CD4-positive, alpha-beta T cell (primary cell): ENCODE data around the gene HECTD4. TPM values are rescaled to one million over a fixed set of nuclear protein-coding genes. Genes with fewer than 3 reads are reported as not detected.
A peak's percentile ranks its signal among the peaks of the same experiment; 100 is the strongest.

ENCODE experiments used
- ATAC-seq: fragments of 200-7000 bp; cut with Tn5 transposase; one replicate; pipeline ENCODE4 v1.10.0; 2022; ENCODE audit warnings: mild to moderate bottlenecking; ENCODE audit not compliant: poor library complexity
- CTCF ChIA-PET: fragments of 350-600 bp; sonication (Branson Sonifier 250); formaldehyde crosslinking; loops from one replicate; lab custom pipeline; 2021; ENCODE audit warnings: antibody characterized with exemption, inconsistent platforms; lab: Charles Lee
- POLR2A ChIA-PET: fragments of 350-600 bp; sonication (Branson Sonifier 250); formaldehyde crosslinking; loops from one replicate; lab custom pipeline; 2021; ENCODE audit warnings: antibody characterized with exemption, inconsistent platforms; lab: Charles Lee
- DNase-seq, 14 experiments: peaks; one replicate each; pipeline ENCODE4 v3.0.0-alpha.2; 2013 to 2020; ENCODE audit warnings: mixed read lengths in 2 of 14
- H3K27ac ChIP-seq, 2 donors: one replicate each; pipeline versions ENCODE4 v1.5.1 to v1.7.0; 2013; ENCODE audit warnings: low read length in 2 of 2, low read depth in 1 of 2, mild to moderate bottlenecking in 1 of 2
- H3K27me3 ChIP-seq, 2 experiments: 1 replicate in 1 of 2; 2 replicates in 1 of 2; pipeline versions ENCODE4 v1.6.1 to v1.7.0; 2013; ENCODE audit warnings: low read length in 2 of 2, control low read depth in 1 of 2, mild to moderate bottlenecking in 1 of 2, moderate library complexity in 1 of 2; ENCODE audit not compliant: insufficient read depth in 2 of 2, control insufficient read depth in 1 of 2
- H3K36me3 ChIP-seq: one replicate; pipeline ENCODE4 v1.6.1; 2013; ENCODE audit warnings: low read length, control low read depth; ENCODE audit not compliant: insufficient read depth
- H3K4me1 ChIP-seq: one replicate; pipeline ENCODE4 v1.6.1; 2013; ENCODE audit warnings: low read length, control low read depth; ENCODE audit not compliant: insufficient read depth
- H3K4me3 ChIP-seq: one replicate; pipeline ENCODE4 v1.5.1; 2013; ENCODE audit warnings: mild to moderate bottlenecking, low read length, moderate library complexity
- H3K9me3 ChIP-seq, 2 experiments: 1 replicate in 1 of 2; 2 replicates in 1 of 2; pipeline versions ENCODE4 v1.6.1 to v1.7.0; 2013; ENCODE audit warnings: low read length in 2 of 2, mild to moderate bottlenecking in 2 of 2, control low read depth in 1 of 2, moderate library complexity in 1 of 2; ENCODE audit not compliant: control insufficient read depth in 1 of 2, insufficient read depth in 1 of 2
- H3K27ac Mint-ChIP-seq: one replicate; pipeline ENCODE4 v1.8.0; 2020; ENCODE audit warnings: mixed read lengths
- H3K27me3 Mint-ChIP-seq: one replicate; pipeline ENCODE4 v1.8.0; 2021; ENCODE audit warnings: mixed read lengths
- H3K36me3 Mint-ChIP-seq: one replicate; pipeline ENCODE4 v1.8.0; 2021; ENCODE audit warnings: low read depth, mixed read lengths
- H3K4me1 Mint-ChIP-seq: one replicate; pipeline ENCODE4 v1.8.0; 2021; ENCODE audit warnings: low read depth, mixed read lengths
- H3K4me3 Mint-ChIP-seq: one replicate; pipeline ENCODE4 v1.8.0; 2020; ENCODE audit warnings: mild to moderate bottlenecking, mixed read lengths
- H3K9me3 Mint-ChIP-seq: one replicate; pipeline ENCODE4 v1.8.0; 2020; ENCODE audit warnings: mixed read lengths
- CTCF ChIP-seq: fragments of 200-600 bp; IDR thresholded peaks from one replicate; pipeline ENCODE4 v1.8.0; 2022; ENCODE audit warnings: antibody characterized with exemption, mild to moderate bottlenecking
- intact Hi-C, 2 experiments: fragments of 100-400 bp; cut with DNase I in 1 of 2; cut with micrococcal nuclease in 1 of 2; formaldehyde crosslinking; loops; one replicate each; pipeline versions ENCODE4 v1.15.1 to v1.9.0; 2023 to 2025; cut with DNase I, micrococcal nuclease
- total RNA-seq, 174 experiments: library from RNA in 2 of 174; stranded (reverse) in 2 of 174; gene quantifications; one replicate each; pipeline ENCODE4 v1.2.3 and lab custom pipeline; 2021 to 2026

HECTD4 gene
- total RNA-seq, 2 experiments from 2014 or later, result 40.2 to 43.3 TPM

GRCh38 chr12:112304436-112304835, 77.8 kb downstream of the HECTD4 start:
- ChIA-PET POLR2A (no interaction called here), CTCF (no interaction called here)
- H3K4me1 ChIP-seq, result peaks cover 3% of the 10 kb centered on the region
- no peak overlapping the region for H3K4me3 ChIP-seq
- no peak overlapping the region for H3K27ac ChIP-seq
- intact Hi-C loops, result no loop called here
- H3K4me1 Mint-ChIP-seq, result peaks cover 4% of the 10 kb centered on the region
- DNase-seq (no peak), ATAC-seq (no peak)
- no peak overlapping the region for H3K4me3 Mint-ChIP-seq
- no peaks in the 10 kb centered on the region for H3K9me3 ChIP-seq
- H3K27ac Mint-ChIP-seq, result no peak overlapping the region
- peaks cover 77% of the 10 kb centered on the region for H3K36me3 Mint-ChIP-seq
- H3K9me3 Mint-ChIP-seq, result no peaks in the 10 kb centered on the region
- no peaks in the 10 kb centered on the region for H3K27me3 Mint-ChIP-seq
- H3K27me3 ChIP-seq, result no peaks in the 10 kb centered on the region
- H3K36me3 ChIP-seq, result peaks cover 35% of the 10 kb centered on the region
- no peak for TF ChIP-seq CTCF

- Histone ChIP-seq H3K4me3 (no peak overlapping the region), H3K27ac (no peak overlapping the region), H3K36me3 (peaks cover 32% of the 10 kb centered on the region), H3K4me1 (peaks cover 3% of the 10 kb centered on the region), H3K9me3 (no peaks in the 10 kb centered on the region), H3K27me3 (no peaks in the 10 kb centered on the region)
- DNase-seq (no peak), ATAC-seq (no peak)
- H3K9me3 Mint-ChIP-seq, result no peaks in the 10 kb centered on the region
- peaks cover 4% of the 10 kb centered on the region for H3K4me1 Mint-ChIP-seq
- no peak for TF ChIP-seq CTCF
- H3K36me3 Mint-ChIP-seq, result peaks cover 75% of the 10 kb centered on the region
- no peak overlapping the region for H3K4me3 Mint-ChIP-seq
- ChIA-PET POLR2A (no interaction called here), CTCF (no interaction called here)
- intact Hi-C loops, result no loop called here
- no peaks in the 10 kb centered on the region for H3K27me3 Mint-ChIP-seq
- no peak overlapping the region for H3K27ac Mint-ChIP-seq
Observed at GRCh38 chr12:112303799-112304198, 78.4 kb downstream of the HECTD4 start.

- no peak for TF ChIP-seq CTCF
- Mint-ChIP-seq H3K27me3 (no peaks in the 10 kb centered on the region), H3K4me3 (no peak overlapping the region), H3K4me1 (peaks cover 4% of the 10 kb centered on the region), H3K27ac (peak overlapping the region; percentile 58), H3K36me3 (peaks cover 67% of the 10 kb centered on the region), H3K9me3 (no peaks in the 10 kb centered on the region)
- Histone ChIP-seq H3K36me3 (peaks cover 27% of the 10 kb centered on the region), H3K9me3 (no peaks in the 10 kb centered on the region), H3K4me3 (no peak overlapping the region), H3K4me1 (peaks cover 3% of the 10 kb centered on the region), H3K27me3 (no peaks in the 10 kb centered on the region), H3K27ac (no peak overlapping the region)
- intact Hi-C loops, result no loop called here
- peak; percentile 84 for ATAC-seq
- peak in 8 of 14 experiments; percentile 7 to 77 (median 30) for DNase-seq
- CTCF ChIA-PET, result no interaction called here
- POLR2A ChIA-PET, result no interaction called here
Observed at GRCh38 chr12:112303004-112303403, 79.2 kb downstream of the HECTD4 start.
